C4-2B (cell line): ENCODE measurements around the gene RAB8A.

ENCODE experiments used
- H3K27ac ChIP-seq: fragments of 450-650 bp; 2 replicates; pipeline ENCODE4 v1.5.1; 2017
- ZFX ChIP-seq: fragments of 450-650 bp; IDR thresholded peaks from 2 replicates; pipeline ENCODE4 v1.6.1; 2017
- TF ChIP-seq, protein P1 (sequence below): fragments of 450-650 bp; conservative IDR thresholded peaks from 2 replicates; pipeline ENCODE4 v1.5.1; 2017; ENCODE audit warnings: mild to moderate bottlenecking

The RAB8A gene

GRCh38 chr19:16087940-16088339 is 23.7 kb upstream of the RAB8A start:
- no peak overlapping the region for H3K27ac ChIP-seq
- no peak for TF ChIP-seq ZFX
- TF ChIP-seq, protein P1, sequence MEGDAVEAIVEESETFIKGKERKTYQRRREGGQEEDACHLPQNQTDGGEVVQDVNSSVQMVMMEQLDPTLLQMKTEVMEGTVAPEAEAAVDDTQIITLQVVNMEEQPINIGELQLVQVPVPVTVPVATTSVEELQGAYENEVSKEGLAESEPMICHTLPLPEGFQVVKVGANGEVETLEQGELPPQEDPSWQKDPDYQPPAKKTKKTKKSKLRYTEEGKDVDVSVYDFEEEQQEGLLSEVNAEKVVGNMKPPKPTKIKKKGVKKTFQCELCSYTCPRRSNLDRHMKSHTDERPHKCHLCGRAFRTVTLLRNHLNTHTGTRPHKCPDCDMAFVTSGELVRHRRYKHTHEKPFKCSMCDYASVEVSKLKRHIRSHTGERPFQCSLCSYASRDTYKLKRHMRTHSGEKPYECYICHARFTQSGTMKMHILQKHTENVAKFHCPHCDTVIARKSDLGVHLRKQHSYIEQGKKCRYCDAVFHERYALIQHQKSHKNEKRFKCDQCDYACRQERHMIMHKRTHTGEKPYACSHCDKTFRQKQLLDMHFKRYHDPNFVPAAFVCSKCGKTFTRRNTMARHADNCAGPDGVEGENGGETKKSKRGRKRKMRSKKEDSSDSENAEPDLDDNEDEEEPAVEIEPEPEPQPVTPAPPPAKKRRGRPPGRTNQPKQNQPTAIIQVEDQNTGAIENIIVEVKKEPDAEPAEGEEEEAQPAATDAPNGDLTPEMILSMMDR = no peak

DNA sequence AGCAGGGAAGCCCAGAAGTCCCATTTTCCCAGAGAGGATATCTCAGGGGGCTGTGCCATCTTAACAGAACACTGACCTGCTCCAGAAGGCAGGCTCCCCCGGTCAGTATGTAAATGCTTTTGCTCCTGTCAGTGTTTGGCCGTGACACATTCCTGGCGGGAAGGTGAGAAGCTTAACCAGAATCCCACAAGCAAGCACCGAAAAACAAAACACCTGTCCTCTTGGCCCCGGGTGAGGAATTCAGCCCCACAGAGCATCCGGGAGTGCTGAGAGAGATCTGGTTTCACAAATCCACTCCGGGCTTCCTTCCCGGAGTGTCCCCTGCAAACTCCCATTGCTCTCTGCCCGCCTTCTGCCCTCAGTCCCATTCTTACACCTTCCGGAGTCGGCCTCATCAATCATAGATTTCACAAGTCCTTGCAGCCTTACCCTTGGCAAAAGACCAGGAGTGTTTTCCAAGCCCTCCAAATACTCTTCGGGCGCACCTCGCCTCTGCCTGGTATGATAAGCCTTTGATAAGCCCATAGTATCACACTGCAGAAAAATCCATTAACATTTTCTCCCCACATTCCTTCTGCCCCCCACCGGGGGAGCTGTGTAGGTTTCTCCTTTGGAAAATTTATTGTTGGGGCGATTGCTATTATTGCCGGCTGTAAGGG is 23.2 kb upstream of the RAB8A start:
- no peak for TF ChIP-seq ZFX
- TF ChIP-seq, protein P1 = no peak; the same call in 1 of the 2 replicates
- no peak overlapping the region for H3K27ac ChIP-seq

DNA sequence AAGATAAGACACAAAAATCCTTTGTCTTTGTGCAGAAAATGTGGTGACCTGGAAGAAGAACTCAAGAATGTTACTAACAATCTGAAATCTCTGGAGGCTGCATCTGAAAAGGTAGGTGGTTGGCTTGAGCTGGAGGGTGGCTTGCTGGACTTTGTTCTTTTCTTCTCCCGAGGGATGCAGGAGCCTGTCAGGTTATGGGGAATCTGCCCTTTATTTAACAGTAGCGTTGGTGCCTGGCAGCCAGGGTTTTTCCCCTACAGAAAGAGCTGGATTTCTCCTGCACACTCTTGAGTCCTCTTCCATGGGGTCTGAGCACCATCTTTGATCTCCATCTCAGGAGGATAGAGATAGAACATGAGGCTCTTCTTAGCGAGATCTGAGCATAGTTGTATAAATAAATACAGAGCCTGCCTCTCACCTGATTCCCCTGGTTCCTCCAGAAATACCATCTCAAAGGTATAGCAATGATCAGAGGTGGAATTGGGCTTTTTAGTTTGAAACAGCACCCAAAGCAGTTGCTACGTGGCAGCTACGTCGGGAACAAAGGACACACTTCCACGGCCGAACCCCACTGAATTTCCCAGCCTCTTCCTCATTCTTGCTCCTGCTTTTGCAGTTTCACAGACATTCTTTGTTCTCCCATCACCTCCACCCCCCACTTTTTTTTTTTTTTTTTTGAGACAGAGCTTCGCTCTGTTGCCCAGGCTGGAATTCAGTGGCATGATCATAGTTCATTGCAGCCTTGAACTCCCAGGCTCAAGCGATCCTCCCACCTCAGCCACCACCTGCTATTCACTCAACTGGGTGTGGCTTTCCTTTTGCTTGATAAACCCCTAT is 22.5 kb upstream of the RAB8A start:
- TF ChIP-seq, protein P1 = no peak; the same call in 1 of the 2 replicates
- no peak for TF ChIP-seq ZFX
- H3K27ac ChIP-seq = no peak overlapping the region

DNA sequence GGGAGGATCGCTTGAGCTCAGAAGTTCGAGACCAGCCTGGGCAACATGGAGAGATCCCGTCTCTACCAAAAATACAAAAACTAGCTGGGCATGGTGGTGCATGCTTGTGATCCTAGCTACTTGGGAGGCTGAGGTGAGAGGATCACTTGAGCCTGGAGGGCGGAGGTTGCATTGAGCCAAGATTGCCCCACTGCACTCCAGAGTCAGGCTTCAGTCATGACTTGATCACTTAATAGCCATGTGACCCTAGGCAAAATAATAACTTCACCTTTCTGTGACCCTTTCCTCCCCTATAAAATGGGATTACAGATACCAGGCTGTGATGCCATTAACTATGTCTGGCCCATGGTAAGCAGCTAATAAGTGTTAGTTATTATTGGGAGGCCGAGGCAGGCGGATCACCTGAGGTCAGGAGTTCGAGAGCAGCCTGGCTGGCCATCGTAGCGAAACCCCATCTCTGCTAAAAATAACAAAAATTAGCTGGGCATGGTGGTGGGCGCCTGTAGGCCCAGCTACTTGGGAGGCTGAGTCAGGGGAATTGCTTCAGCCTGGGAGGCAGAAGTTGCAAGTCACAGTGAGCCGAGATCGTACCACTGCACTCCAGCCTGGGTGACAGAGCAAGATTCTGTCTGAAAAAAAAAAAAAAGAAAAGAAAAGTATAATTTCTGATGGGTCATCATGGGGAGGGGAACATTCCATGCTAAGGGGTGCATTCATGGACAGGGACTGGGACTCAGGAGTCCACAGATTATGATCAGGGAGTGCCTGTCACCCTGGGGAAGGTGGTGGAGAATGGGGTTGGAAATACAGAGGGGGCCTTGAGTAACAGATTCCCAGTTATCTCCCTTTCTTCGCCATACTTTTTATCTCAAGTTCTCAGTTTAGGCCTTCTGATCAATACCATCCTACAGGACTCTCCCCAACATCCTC is 19.9 kb upstream of the RAB8A start:
- H3K27ac ChIP-seq = no peak overlapping the region
- TF ChIP-seq ZFX = no peak
- TF ChIP-seq, protein P1 = no peak

- TF ChIP-seq, protein P1 = no peak
- TF ChIP-seq ZFX = no peak
- H3K27ac ChIP-seq = no peak overlapping the region
Observed at GRCh38 chr19:16094360-16095070, 17.2 kb upstream of the RAB8A start.

GRCh38 chr19:16095071-16095571 is 16.6 kb upstream of the RAB8A start:
- no peak overlapping the region for H3K27ac ChIP-seq
- TF ChIP-seq ZFX = no peak
- TF ChIP-seq, protein P1 = no peak
